Skeletal muscle satellite cell (primary cell): ENCODE data around the gene PSMD3.

Experiments
- H3K27me3 ChIP-seq: 2 replicates; pipeline ENCODE4 v1.7.0; 2013; ENCODE audit warnings: low read length; ENCODE audit not compliant: control insufficient read depth, insufficient read depth
- H3K36me3 ChIP-seq: 2 replicates; pipeline ENCODE4 v1.7.0; 2013; ENCODE audit warnings: mild to moderate bottlenecking, control low read depth, low read length; ENCODE audit not compliant: insufficient read depth
- H3K4me1 ChIP-seq: 2 replicates; pipeline ENCODE4 v1.7.0; 2013; ENCODE audit warnings: low read length; ENCODE audit not compliant: control insufficient read depth, insufficient read depth
- H3K4me2 ChIP-seq: 2 replicates; pipeline ENCODE4 v1.7.0; 2013; ENCODE audit warnings: mild to moderate bottlenecking, low read length
- H3K4me3 ChIP-seq: 2 replicates; pipeline ENCODE4 v1.7.0; 2013; ENCODE audit warnings: low read length
- H3K9ac ChIP-seq: 2 replicates; pipeline ENCODE4 v1.7.0; 2013; ENCODE audit warnings: mild to moderate bottlenecking, low read depth, low read length, moderate library complexity
- H3K9me3 ChIP-seq: replicated peaks from 2 replicates; pipeline ENCODE4 v1.7.0; 2013; ENCODE audit warnings: mild to moderate bottlenecking, control low read depth, low read length

The PSMD3 gene

GRCh38 chr17:39963829-39964228 is 16.8 kb upstream of the PSMD3 start:
- peaks cover 2% of the 10 kb centered on the region for H3K4me1 ChIP-seq
- no peak overlapping the region for H3K9ac ChIP-seq
- peaks cover 44% of the 10 kb centered on the region for H3K27me3 ChIP-seq
- no peak overlapping the region for H3K4me2 ChIP-seq
- no peak overlapping the region for H3K4me3 ChIP-seq
- no peaks in the 10 kb centered on the region for H3K9me3 ChIP-seq
- no peaks in the 10 kb centered on the region for H3K36me3 ChIP-seq

DNA sequence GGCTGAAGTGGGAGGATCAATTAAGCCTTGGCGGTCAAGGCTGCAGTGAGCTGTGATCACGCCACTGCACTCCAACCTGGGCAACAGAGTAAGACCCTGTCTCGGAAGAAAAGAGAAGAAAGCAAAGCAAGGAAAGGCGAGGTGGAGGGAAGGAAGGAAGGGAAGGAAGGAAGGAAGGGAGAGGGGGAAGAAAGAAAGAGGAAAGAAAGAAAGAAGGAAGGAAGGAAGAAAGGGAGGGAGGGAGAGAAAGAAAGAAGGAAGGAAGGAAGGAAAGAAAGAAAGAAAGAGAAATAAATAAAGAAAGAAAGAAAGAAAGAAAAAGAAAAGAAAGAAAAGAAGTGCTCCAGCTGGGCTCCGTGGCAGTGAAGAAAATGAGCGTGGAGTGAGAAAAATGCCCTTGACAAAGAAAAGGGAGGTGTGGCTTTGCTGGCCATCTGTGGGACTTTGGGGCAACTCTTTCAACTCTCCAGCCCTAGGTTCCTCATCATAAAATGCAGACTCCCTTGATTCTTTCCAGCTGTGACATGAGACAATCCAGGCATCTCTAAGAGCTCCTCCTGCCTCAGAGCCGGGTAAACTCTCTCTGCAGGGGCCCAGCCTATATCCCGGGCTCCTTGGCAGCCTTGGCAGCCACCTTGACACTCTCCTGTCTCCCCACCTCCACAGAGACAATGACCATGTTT is 15.4 kb upstream of the PSMD3 start:
- H3K9me3 ChIP-seq = no peaks in the 10 kb centered on the region
- peaks cover 55% of the 10 kb centered on the region for H3K27me3 ChIP-seq
- H3K36me3 ChIP-seq = no peaks in the 10 kb centered on the region
- H3K4me2 ChIP-seq = no peak overlapping the region
- H3K9ac ChIP-seq = no peak overlapping the region
- H3K4me1 ChIP-seq = no peaks in the 10 kb centered on the region
- no peak overlapping the region for H3K4me3 ChIP-seq

- no peak overlapping the region for H3K4me2 ChIP-seq
- no peak overlapping the region for H3K9ac ChIP-seq
- H3K4me1 ChIP-seq = no peaks in the 10 kb centered on the region
- no peaks in the 10 kb centered on the region for H3K9me3 ChIP-seq
- no peak overlapping the region for H3K4me3 ChIP-seq
- H3K27me3 ChIP-seq = peaks cover 61% of the 10 kb centered on the region
- no peaks in the 10 kb centered on the region for H3K36me3 ChIP-seq
These were observed 13.8 kb upstream of the PSMD3 start for GRCh38 chr17:39966771-39967170.

DNA sequence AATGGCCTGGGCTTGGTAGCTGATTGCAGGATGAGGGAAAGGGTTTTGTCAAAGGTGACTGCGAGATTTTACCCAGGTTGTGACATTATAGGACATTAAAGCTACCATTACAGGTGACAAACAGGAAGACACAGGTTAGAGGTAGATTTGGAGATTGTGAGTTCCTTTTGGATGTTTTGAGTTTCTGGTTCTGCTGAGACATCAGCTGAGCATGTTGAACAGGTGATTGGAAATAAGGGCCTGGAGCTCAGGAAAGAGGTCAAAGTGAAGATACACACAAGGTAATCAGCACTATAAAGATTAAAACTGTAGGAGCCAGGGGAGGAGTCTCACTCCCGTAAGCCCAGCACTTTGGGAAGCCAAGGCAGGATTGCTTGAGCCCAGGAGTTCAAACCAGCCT is 11.8 kb upstream of the PSMD3 start:
- no peaks in the 10 kb centered on the region for H3K4me1 ChIP-seq
- no peaks in the 10 kb centered on the region for H3K36me3 ChIP-seq
- no peak overlapping the region for H3K4me3 ChIP-seq
- no peaks in the 10 kb centered on the region for H3K9me3 ChIP-seq
- no peak overlapping the region for H3K4me2 ChIP-seq
- H3K9ac ChIP-seq = no peak overlapping the region
- H3K27me3 ChIP-seq = peaks cover 63% of the 10 kb centered on the region

- no peak overlapping the region for H3K9ac ChIP-seq
- H3K4me1 ChIP-seq = no peaks in the 10 kb centered on the region
- H3K4me2 ChIP-seq = no peak overlapping the region
- no peak overlapping the region for H3K4me3 ChIP-seq
- peaks cover 63% of the 10 kb centered on the region for H3K27me3 ChIP-seq
- H3K9me3 ChIP-seq = no peaks in the 10 kb centered on the region
- H3K36me3 ChIP-seq = no peaks in the 10 kb centered on the region
These were observed 11.2 kb upstream of the PSMD3 start for GRCh38 chr17:39969375-39969774.

GRCh38 chr17:39970157-39970692 is 10.4 kb upstream of the PSMD3 start:
- Histone ChIP-seq H3K9me3 (no peaks in the 10 kb centered on the region), H3K9ac (no peak overlapping the region), H3K4me3 (no peak overlapping the region), H3K4me2 (no peak overlapping the region), H3K36me3 (no peaks in the 10 kb centered on the region), H3K27me3 (peaks cover 56% of the 10 kb centered on the region), H3K4me1 (no peaks in the 10 kb centered on the region)

DNA sequence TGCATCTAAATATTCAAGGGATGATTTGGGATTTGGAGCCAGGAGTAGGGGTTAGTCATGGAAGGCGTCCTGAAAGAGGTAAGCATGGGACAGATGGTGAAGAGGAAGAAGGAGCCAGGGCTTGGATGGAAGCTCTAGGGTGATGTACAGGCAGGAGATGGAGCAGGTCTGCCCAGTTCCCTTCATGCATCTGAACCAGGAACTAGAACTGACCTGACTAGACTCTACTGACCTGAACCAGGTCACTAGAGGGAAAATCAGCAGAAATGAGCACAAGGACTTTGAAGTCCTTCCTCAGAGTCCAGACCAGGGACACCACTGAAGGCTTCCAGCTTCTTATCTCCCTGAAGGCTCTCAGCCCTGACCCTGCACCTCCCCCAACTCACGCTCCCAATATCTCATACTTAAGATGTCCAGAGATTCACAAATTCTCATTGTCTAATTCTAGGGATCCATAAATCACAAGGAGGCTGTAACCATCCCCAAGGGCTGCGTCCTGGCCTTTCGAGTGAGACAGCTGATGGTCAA is 9.5 kb upstream of the PSMD3 start:
- H3K4me2 ChIP-seq = no peak overlapping the region
- H3K9ac ChIP-seq = no peak overlapping the region
- H3K9me3 ChIP-seq = no peaks in the 10 kb centered on the region
- peaks cover 50% of the 10 kb centered on the region for H3K27me3 ChIP-seq
- no peaks in the 10 kb centered on the region for H3K4me1 ChIP-seq
- H3K4me3 ChIP-seq = no peak overlapping the region
- no peaks in the 10 kb centered on the region for H3K36me3 ChIP-seq

- no peak overlapping the region for H3K4me2 ChIP-seq
- no peaks in the 10 kb centered on the region for H3K9me3 ChIP-seq
- no peak overlapping the region for H3K9ac ChIP-seq
- H3K4me3 ChIP-seq = no peak overlapping the region
- H3K36me3 ChIP-seq = no peaks in the 10 kb centered on the region
- peaks cover 43% of the 10 kb centered on the region for H3K27me3 ChIP-seq
- H3K4me1 ChIP-seq = no peaks in the 10 kb centered on the region
These were observed 8.3 kb upstream of the PSMD3 start for GRCh38 chr17:39972271-39972670.

- H3K27me3 ChIP-seq = peaks cover 43% of the 10 kb centered on the region
- no peak overlapping the region for H3K4me3 ChIP-seq
- H3K9me3 ChIP-seq = no peaks in the 10 kb centered on the region
- no peaks in the 10 kb centered on the region for H3K36me3 ChIP-seq
- no peaks in the 10 kb centered on the region for H3K4me1 ChIP-seq
- H3K4me2 ChIP-seq = no peak overlapping the region
- no peak overlapping the region for H3K9ac ChIP-seq
These were observed 7.1 kb upstream of the PSMD3 start for GRCh38 chr17:39973496-39973895.

DNA sequence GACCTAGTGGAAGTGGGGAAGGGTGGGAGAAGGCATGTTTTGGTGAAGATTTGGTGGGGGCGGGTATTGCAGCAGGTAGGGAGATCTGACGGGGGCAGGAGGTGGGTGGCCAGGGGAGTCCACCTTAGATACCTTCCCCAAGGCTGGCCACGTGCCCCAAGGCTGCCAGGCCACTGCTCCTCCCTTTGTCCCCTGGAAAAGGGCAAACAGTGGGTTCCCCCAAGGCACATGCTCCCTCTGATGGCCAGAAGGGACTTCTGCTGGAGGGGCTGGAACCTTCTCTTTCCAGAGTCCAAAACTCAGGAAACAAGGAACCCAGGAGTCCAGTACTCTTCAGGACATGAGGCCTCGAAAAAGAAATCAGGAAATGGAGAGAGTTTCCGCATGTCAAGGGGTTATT is 6.2 kb upstream of the PSMD3 start:
- H3K4me3 ChIP-seq = no peak overlapping the region
- H3K4me2 ChIP-seq = no peak overlapping the region
- no peaks in the 10 kb centered on the region for H3K9me3 ChIP-seq
- peaks cover 8% of the 10 kb centered on the region for H3K4me1 ChIP-seq
- H3K27me3 ChIP-seq = peaks cover 35% of the 10 kb centered on the region
- no peak overlapping the region for H3K9ac ChIP-seq
- H3K36me3 ChIP-seq = no peaks in the 10 kb centered on the region

- no peaks in the 10 kb centered on the region for H3K36me3 ChIP-seq
- peaks cover 23% of the 10 kb centered on the region for H3K27me3 ChIP-seq
- H3K9ac ChIP-seq = no peak overlapping the region
- H3K4me1 ChIP-seq = peaks cover 15% of the 10 kb centered on the region
- no peak overlapping the region for H3K4me2 ChIP-seq
- no peak overlapping the region for H3K4me3 ChIP-seq
- no peaks in the 10 kb centered on the region for H3K9me3 ChIP-seq
These were observed 4.8 kb upstream of the PSMD3 start for GRCh38 chr17:39975801-39976200.
